SK-N-SH (cell line): ENCODE measurements around the gene SEC16B.

Experiments
- CTCF ChIP-seq: fragments of 200-600 bp; sonication (generic); IDR thresholded peaks from 2 replicates; pipeline ENCODE4 v1.6.1; 2017; ENCODE audit warnings: antibody characterized with exemption, mild to moderate bottlenecking, moderate library complexity
- FOSL2 ChIP-seq: IDR thresholded peaks from 2 replicates; pipeline ENCODE4 v1.4.0; 2012; ENCODE audit warnings: low read depth, mild to moderate bottlenecking, moderate library complexity, borderline replicate concordance
- POLR2AphosphoS5 ChIP-seq: IDR thresholded peaks from 2 replicates; pipeline ENCODE4 v1.6.1; 2012; ENCODE audit warnings: low read depth, low read length
- YY1 ChIP-seq: IDR thresholded peaks from 2 replicates; pipeline ENCODE4 v1.4.0; 2012; ENCODE audit warnings: low read depth, mild to moderate bottlenecking

GRCh38 chr1:177973585-177973984, 3.7 kb upstream of the SEC16B start:
- TF ChIP-seq CTCF (no peak), YY1 (no peak), POLR2AphosphoS5 (no peak), FOSL2 (no peak)
